EH (cell line): ENCODE measurements around the gene LNPEP.

Experiments used
- DNase-seq: peaks from one replicate; pipeline ENCODE4 v3.0.0-alpha.2; 2015; ENCODE audit warnings: low read depth

Gene LNPEP

DNA sequence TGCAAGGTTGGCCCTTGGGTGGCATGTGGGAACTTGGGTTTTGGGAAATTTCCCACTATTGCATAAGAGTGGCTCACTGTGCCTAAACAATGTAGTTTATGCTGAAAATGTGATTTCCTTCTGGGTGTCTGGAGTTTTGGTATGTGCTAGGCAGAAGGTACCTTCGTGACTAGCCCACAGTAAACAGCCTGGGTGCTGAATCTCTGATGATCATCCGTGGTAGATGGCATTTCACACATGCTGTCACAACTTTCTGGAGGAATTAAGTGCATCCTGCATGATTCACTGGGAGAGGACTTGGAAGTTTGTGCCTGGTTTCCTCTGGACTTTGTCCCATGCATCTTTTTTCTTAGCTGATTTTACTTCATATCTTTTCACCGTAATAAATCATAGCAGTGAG is 64.5 kb downstream of the LNPEP start:
- DNase-seq = peak; percentile 58

DNA sequence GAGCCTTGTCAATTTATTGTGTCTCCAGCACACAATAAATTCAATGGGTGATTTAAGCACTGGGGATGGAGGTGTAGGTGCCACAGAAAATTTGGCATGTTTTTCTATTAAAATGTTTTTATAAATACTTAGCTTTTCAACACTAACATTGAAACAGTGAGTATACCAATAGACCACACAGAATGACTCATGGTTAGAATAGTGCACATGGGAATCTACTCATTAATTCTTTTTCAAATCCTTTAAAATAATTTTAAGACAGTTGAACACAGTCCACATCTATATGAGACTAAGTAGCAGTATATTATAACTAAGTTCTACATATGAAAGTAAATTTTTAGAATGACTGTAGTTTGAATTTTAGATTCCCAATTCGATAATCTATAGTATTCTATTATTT is 67.1 kb downstream of the LNPEP start:
- DNase-seq = peak; percentile 11

DNA sequence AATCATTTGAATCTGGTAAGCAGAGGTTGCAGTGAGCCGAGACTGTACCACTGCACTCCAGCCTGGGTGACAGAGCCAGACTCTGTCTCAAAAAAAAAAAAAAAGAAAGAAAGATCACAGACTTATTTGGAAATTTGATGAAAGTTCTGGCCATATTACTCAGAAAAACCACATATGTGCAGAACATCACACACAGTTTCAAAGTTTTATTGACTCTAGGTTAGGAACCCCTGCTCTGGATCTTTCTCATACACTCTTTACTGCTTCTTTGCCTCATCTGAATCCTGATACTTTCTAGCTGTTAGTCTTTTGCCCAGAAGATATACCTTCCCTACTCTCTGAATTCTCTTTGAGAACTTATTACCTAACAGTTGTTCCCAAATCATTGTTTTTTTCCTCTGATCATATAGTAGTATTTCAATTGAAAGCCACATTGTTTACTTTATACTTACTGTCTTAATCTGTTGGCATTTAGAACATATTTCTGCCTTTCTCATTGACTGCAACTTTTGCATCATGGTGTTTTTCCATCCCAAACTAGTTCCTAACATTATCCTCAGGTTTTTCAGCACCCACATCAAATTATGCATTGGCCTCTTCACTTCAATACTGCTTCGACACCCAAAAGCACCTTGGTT is 68.7 kb downstream of the LNPEP start:
- DNase-seq = peak; percentile 10

DNA sequence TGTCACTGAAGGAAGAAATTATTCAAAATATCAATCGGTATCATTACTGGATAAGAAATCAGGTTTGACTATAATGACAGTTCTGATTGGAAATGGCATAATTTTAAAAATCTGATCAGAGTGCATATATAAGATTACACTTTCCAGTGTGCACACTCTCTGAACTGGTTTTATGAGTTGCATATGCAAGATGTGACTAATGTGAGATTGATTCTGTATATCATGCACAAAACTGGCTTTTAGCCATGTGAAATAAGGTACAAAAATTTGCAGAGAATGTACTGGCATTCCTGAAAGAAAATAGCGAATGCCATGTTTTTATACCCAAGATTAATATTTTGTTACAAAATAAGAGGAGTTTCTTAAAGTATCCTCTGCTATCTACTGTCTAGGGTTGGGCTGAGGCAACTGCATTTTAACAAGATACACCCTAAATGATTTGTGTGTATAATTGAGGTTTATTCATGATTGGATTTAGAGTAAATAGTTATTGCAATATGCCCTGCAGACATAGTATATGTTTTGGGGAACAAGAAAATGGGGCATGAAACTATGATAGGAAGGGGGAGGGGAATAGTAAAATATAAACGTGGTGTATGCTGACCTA is 70.7 kb downstream of the LNPEP start:
- DNase-seq = peak; percentile 27

DNA sequence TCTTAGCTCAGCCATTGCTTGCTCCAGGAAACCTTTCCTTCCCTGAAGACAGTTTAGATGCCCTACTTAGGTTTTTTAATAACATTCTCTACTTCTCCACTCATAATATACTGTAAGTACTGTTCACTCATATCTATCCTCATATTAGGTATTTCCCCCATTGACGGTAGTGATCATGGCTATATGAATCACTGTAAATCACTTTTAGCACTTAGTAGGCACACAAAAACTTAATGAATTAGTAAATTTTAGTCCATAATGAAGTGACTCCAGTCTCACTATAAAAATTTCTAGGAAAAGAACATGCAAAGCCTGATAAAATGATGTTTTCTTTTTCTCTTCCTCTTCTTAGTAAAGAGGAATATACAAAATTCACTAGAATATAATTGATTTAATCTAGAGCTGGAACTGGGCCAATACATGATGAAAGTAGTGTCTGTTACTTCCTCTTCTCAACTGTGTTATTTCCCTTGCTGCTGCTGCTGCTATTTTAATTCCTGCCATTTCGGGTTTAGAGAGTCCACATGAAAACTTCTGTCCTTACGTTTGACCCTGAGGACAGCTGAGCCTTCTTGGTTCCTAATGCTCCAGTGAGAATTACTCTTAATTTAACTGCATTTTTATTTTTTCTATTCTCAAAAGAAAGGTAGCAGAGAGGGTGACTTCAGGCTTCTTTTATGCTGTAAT is 73.5 kb downstream of the LNPEP start:
- DNase-seq = peak; percentile 9

DNA sequence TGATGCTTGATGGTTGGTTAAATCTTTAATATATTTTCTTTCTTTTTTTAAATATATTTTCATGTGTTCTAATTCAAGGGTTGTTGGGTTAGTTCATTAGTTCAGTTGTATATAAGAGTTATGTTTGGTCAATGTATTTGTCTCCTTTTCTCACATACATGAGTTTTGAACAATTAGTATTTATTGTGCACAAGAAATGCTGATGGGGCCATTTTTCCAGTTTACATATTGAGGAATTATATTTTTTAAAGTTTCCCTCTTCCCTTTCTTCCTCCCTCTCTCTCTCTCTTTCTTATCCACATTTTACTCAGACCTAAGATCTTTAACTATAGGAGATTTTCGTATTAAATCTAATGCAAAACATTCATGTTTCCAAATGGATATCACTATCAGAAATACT is 74.0 kb downstream of the LNPEP start:
- DNase-seq = no peak

DNA sequence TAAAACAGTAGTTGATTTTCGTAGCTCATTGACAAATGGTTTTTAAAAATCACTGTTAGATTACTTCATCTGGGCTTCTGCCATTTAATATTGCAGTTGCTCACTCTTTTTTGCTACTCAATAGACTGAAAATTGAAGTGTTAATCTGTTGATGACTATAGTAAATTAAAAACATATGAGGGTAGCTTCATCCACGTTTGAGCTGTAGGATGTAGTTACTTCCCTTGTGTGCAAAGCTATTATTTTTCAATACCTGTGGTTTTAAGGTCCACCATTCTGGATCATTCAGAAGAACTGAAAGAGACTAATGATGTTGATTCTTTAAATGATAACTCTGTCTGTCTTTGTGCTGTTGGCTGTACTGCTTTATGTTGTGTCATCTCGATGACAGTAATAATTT is 74.7 kb downstream of the LNPEP start:
- no peak for DNase-seq

DNA sequence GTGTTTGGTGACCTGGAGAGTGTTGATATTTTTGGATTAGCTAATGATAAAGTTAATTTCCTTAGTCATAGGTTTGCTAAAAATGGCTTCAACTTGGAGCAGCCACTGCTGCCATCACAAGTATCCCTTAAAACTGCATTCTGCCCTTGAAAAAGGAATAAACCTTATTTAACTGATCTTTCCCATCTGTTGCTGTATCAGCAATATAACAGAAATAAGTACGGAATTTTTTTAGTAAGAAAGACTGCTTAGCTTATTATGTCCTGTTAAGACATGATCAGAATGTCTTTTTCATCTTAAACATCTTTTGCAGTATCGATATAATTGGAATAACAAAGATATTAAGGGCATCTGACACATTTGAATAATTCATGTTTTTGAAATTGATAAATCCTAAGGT is 75.7 kb downstream of the LNPEP start:
- DNase-seq = no peak

DNA sequence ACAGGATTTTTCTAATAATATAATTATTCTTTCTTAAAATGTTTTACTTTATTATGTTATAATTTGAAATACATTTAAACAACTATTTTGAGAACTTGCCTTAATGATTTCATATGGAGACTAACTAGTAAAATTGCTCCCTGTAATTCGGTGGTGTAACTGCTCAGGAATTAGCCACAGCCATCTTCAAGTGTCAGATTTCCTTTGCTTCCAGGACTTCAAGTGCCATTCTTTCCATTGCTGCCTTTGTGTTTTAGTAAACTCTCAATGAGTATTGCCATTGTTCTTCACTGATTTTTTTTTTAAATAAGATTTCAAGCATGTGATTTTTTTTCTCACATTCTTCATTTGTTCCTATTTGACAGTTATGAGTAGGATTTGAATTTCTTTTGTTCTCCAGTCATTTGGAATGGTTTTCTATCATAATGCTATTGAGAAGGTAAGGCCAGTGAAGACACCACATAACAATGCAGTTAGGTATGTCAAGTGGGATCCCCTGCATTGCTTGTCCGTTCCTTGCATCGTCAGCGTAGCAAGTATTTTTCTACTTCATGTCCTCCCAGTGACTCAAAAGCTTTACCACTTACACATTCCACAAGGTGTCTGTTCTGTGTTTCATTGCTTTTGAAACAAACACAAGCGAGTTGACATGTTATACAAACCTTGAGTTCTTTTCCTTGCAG is 83.7 kb downstream of the LNPEP start:
- DNase-seq = peak; percentile 54

DNA sequence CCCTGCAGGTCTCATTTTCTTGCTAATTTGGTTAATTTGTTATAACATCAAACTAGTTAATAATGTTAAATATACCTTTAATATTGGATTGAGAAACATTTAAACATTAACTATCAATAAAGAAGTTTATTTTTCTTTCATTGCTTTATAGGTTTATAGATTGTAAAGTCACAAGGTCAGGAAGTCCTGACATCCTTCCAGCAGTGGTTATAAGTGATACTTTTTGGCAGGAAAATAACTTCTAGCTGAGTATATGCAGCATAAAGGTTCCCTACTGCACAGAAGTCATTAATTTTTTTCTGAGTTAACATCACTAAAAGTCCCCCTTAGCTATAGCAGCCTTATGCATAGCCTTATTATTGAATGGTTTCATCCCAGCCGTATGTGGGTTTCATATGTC is 85.5 kb downstream of the LNPEP start:
- no peak for DNase-seq

DNA sequence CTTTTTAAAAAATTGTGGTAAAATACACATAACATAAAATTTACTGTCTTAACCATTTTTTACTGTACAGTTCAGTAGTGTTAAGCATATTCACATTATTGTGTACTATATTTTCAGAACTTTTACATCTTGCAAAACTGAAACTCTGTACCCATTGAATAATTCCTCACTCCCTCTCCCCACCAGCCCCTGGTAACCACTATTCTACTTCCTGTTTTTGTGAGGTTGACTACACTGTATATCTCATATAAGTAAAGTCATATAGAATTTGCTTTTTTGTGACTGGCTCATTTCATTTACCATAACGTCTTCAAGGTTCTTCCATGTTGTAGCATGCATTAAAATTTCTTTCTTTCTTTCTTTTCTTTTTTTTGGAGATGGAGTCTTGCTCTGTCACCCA is 87.0 kb downstream of the LNPEP start:
- DNase-seq = no peak

DNA sequence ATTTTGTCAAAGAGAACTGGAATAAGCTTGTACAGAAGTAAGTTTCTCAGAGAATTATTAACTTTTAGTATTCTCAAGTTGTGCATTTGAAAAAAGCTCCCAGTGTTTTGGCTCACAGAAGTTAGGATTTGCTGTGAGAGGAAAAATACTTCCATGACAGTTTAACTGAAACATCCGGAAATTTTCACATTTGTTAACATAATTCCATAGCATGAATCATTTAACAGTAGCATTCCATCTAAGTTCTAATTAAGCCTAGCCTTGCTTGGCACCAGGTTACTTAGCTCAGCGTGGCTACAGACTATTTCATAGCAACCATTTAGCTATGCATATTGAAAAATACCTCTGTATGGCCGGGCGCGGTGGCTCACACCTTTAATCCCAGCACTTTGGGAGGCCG is 90.8 kb downstream of the LNPEP start:
- peak; percentile 65 for DNase-seq

DNA sequence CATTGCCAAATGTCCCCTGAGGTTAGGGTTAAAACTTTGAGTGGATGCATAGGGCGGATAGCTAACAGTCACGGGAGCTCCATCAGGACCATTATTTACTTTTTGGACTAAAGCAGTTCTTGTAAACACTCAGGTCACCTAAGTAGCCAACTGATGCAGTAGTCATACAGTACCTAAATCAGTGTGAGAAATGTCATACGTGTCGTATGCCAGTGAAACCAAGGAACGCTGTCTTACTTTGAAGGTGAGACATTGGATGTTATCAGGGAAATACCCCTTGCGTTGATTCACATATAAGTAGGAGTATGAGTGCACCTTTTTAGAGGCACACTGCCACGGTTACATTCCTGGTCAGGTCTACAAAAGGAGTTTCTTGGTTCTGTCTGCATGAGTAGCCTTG is 101.9 kb downstream of the LNPEP start:
- no peak for DNase-seq

DNA sequence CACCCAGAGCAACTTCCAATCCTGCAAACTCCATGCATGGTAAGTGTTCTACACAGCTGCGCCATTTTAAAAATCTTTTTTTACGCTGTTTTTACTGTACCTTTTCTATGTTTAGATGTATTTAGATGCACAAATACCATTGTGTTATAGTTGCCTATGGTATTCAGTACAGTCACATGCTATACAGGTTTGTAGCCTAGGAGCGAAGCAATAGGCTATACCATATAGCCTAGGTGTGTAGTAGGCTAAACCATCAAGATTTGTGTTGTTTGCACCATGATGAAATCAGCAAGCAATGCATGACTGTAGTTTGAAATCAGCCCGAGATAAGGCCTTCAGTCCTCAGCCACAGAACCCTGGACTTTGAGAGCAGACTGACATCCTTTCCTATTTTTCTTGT is 105.4 kb downstream of the LNPEP start:
- peak; percentile 11 for DNase-seq

DNA sequence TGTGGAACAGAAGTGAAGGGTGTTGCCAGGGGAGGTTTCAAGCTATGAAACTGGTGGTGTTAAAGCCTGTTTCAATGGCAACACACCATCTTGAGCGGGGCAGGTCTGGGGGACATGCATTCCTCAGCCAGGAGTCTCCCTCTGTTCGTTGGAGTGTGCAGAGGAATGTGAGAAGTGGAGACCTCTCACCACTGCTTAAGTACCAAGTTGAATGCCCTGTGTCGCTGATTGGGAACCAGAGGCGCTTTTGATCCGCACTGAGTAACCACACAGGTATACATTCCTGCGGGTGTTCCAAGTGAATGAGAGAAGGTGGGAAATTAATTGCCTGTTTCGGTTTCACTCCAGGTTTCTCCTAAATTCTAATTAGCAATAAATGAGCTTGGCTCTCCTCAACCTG is 107.1 kb downstream of the LNPEP start:
- no peak for DNase-seq

DNA sequence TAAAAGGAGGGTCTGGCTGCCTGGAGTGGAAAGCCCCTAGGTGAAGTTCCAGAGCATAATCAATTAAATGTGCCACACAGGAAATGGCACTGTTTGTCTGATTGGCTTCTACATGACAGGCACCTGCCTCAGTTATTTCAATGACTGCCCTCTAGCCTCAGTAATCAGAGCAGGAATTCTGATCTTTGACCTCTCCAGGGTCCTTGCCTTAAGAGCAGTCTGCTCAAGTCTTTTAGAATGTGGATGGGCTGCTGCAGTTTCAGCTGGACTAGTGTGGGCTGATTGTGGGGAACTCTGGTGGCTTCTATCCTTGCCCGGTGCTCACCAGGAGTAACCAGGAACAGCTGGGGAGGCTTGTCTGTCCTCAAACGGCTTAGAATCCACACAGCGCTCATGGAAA is 107.6 kb downstream of the LNPEP start:
- no peak for DNase-seq

DNA sequence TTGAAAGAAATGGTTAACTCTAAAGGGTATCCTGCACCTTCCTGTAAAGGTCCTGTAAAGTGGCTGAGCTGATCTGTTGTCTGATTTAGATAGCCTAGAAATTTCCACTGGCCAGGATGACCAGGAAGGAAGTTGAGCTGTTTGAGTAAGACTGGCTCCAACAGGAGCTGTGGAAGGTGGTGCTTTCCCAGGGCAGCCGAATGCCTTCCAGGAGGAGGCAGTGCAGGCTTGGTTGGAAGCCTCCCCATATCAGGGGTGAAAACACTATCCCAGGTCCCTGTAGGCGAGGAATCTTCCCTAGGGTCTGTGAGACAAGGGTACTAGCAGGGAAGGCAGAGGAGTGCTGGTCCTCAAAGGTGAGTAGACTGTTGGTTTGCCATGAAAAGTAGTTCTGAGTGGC is 108.2 kb downstream of the LNPEP start:
- DNase-seq = peak; percentile 16

DNA sequence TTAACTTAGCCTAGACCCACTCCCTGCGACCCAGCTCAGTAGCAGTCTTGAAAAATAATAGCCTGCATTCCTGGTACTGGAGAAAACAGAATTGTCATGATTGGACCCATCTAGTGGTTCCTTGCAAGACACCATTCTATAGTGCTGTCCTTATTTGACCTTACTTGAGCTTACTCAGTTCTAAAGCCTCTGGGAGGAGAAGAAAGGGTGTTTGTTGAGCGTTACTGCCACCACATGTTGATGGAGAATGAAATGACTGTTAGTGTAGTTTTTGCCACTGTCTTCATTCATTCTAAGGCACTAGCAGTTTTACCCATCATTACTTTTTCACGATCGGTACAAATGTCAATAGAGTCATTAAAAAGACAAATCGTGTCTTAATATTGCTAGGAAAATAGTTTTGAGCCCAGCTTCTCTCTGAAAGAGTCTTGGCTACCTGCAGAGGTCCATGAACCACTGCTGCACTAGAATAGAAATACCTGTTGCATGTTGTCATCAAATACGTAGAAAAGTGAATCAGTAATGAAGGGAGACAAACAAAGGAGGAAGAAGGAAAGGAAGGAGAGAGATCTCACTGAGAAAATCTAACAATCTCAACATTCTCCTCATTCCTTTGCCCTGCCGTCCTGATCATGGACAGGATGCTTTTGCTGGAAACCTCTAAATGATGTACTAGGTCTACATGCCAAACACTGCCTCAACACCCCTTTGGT is 110.5 kb downstream of the LNPEP start:
- DNase-seq = peak; percentile 56

DNA sequence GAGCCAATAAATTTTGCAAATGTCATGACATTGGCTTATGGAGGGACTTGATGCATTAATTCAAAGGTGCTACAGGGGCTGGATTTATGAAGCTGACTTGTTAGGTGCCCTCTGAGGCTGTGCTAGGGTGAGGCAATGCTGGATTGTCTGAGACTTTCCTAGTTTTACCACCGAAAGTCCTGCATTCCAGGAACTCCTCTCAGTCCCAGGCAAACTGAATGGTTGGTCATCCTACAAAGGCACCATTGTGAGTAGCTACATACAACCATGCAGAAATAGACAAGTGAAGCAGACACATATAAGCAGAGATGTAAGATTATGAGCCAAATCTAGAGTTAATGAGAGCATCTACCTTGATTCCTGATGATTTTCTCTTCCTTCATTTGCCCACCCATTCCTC is 111.2 kb downstream of the LNPEP start:
- no peak for DNase-seq

DNA sequence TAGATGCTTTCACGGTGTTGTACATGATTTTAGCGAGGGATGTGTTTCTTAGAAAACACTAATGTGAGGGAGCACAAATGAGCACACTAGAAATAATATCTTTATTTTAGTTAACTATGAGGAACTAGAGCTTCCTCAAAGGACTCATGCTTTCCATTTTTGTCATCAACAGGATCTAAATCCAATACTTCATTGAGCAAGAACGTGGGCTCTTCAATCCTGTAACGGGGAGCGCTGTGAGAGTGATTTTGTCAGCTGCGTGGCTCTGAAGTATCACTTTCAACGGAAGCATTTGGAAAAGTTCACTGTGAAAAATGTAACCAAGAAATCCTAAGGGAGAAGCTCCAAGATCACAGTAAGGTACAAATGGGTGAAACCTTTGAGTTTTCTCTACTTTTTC is 113.3 kb downstream of the LNPEP start:
- DNase-seq = no peak

DNA sequence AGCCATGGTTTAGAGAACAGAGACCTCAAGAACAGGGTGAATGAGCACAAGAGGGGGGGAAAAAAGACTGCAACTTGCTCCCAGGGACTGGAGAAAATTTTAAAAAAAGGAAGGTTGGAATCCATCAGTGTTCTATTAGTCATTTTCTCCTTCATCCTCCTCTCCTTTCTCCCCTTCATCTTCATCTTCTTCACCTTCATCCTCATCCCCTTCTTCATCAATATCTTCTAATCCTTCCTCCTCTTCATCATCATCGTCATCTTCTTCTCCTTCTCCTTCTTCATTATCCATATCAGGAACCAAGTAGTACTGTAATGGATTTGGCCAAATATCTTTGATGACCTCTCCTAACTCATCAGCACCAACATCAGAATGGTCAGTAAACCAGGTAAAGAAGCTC is 120.4 kb downstream of the LNPEP start:
- no peak for DNase-seq

DNA sequence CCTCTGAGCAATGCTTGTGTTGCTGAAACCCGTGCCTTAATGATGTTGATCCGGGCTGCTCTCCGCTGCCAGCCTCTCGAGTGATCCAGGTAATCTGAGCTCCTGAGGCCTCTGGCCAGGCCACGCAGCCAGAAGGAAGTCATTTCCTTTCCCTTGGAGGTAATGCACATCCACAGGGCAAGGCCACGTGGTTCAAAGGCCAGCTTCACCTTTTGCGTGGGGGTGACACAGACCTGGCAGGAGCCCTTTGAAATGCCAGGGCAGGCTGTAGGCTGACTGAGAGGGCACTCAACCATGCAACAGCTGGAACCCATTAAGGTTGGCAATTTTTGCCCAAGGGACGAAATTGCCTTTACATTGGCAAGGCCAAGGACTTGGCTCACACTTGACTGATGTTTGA is 126.2 kb downstream of the LNPEP start:
- no peak for DNase-seq

DNA sequence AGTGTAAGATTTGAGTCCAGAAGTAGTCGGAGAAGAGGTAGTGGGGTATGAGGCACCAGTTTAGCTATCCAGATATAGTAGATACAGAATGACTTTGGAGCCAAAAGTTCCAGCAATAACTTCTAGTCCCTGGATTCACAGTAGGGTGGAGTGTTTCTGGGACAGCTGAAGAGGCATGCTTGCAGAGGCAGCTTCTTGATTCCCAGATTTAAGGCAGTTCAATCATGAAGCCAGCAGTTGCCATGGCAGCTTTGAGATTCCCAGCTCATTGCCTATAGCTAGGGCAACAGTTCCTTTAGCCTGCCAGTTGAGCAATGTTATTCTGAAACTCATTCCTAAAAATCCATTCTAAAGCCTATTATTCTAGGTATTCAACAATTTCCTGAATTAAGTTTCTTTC is 127.4 kb downstream of the LNPEP start:
- DNase-seq = no peak
